Left ventricle myocardium superior (tissue), 1 donor: Measurements from ENCODE around the gene NPAS2. TPM values are rescaled to one million over a fixed set of nuclear protein-coding genes. Genes with fewer than 3 reads are reported as not detected.

Experiments used
- ATAC-seq: fragments of 200-7000 bp; cut with Tn5 transposase; one replicate; pipeline ENCODE4 v1.9.1; 2020; ENCODE audit warnings: mild to moderate bottlenecking, moderate library complexity
- DNase-seq: peaks from one replicate; pipeline ENCODE4 v3.0.0-alpha.2; 2020
- intact Hi-C: fragments of 100-400 bp; cut with micrococcal nuclease; formaldehyde crosslinking; loops from one replicate; pipeline ENCODE4 v1.11.0; 2022
- long read RNA-seq: library from polyadenylated mRNA; unstranded; transcript quantifications from one replicate; pipeline ENCODE4 v2.0.0, GENCODE V29; 2021
- total RNA-seq: library from RNA; stranded (reverse); fragmentation: NEBNext Ultra II Directional; extraction: Animal tissue kit (Norgen Biotek cat#: 25700); gene quantifications from one replicate; pipeline ENCODE4 v1.2.1, GENCODE V29; 2021
- donor health status: DM: no; HTN: yes; CAD: no; lungs with severe emphysema.

Gene NPAS2
- 40.9 TPM for total RNA-seq
- long read RNA-seq, partial matches to known transcripts, result 16 of 21 reads
- long read RNA-seq, other reads (novel, unspliced or antisense), result 5 of 21 reads

GRCh38 chr2:100819370-100820272 lies at the start of gene NPAS2:
Gene NPAS2, plus strand, starts transcription at chr2:100820139. Its CDS starts 84,616 bp downstream, at chr2:100904755.
- DNase-seq, result peak; percentile 77
- ATAC-seq, result peak; percentile 60
- intact Hi-C loops, result loop anchor here (5.0 to 10.0 kb wide), 2 partner anchors 87 to 165 kb away; no protein-coding TSS in a partner anchor

- intact Hi-C loops, result no loop called here
- no peak for ATAC-seq
- no peak for DNase-seq
Observed at GRCh38 chr2:100771125-100771524, 48.8 kb upstream of the NPAS2 start.

DNA sequence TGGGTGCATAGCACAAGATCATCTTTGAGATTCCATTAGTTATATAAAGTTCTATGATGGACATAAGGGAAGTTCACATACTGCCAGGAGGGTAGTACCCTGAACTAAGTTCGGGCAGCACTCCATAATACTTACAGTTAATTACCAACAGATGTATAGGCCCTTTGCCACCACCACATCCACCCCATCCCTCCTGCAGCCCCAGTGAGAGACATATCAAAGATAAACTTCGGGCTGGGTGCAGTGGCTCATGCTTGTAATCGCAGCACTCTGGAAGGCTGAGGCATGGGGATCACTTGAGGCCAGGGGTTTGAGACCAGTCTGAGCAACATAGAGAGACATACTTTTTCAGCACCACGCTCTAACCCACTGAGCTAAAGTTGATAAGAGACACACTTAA lies 46.4 kb upstream of the NPAS2 start:
- intact Hi-C loops, result no loop called here

DNA sequence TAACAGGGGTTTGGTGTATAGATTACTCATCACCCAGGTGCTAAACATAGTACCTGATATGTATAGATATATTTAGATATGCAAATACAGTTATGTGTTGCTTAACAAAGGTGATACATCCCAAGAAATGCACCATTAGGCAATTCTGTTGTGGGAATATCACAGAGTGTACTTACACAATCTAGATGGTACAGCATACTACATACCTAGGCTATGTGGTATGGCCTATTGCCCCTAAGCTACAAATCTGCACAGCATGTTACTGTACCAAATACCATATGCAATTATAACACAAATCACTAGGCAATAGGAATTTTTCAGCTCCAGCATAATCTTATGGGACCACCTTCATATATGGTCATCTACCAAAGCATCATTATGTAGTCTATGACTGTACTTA lies 43.5 kb upstream of the NPAS2 start:
- ATAC-seq (no peak), DNase-seq (no peak)
- intact Hi-C loops, result no loop called here

More for the DNA sequence above, 46.4 kb upstream of the NPAS2 start:
- DNase-seq (no peak), ATAC-seq (no peak)

- no peak for DNase-seq
- no peak for ATAC-seq
- intact Hi-C loops, result no loop called here
Observed at GRCh38 chr2:100778637-100779450, 41.1 kb upstream of the NPAS2 start.

- no peak for DNase-seq
- intact Hi-C loops, result no loop called here
Observed at GRCh38 chr2:100779908-100780202, 40.1 kb upstream of the NPAS2 start.

DNA sequence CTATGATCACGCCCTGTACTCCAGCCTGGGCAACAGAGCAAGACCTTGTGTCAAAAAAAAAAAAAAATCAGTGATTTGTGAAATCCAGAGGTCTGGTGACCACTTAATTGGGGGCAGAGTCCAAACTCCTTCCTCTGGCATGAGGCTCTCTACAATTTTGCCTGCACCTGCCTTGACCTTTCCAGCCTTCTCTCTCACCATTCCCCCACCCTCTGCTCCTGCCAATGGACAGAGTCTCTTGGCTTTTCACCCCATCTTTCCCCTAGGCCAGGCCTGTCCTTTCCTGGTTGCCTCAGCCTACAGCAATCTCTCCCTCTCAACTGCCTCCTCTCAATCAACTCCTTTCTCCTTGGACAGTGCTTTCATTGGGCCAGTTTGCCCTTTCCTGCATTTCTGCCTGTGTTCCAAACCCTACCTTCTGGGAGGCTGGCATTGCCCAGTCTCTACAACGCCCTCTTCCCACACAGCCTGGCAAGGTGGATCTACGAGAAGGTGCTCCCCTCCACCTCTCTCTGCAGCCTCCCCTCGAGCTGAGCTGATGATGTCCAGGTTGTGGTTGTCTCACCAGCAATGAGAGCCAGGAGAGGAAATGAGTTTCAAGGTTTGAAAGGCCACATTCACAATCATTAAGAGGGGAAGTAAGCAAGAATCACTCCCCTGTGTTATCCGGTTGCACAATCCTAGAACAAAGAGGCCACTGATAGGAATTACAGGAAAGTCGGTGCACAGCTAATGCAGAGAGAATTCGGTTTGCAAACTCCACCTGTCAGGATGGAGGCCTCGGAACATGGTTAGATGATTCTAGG lies 39.5 kb upstream of the NPAS2 start:
- DNase-seq (no peak), ATAC-seq (peak; percentile 70)
- intact Hi-C loops, result no loop called here

More at GRCh38 chr2:100779908-100780202, 40.1 kb upstream of the NPAS2 start:
- no peak for ATAC-seq

DNA sequence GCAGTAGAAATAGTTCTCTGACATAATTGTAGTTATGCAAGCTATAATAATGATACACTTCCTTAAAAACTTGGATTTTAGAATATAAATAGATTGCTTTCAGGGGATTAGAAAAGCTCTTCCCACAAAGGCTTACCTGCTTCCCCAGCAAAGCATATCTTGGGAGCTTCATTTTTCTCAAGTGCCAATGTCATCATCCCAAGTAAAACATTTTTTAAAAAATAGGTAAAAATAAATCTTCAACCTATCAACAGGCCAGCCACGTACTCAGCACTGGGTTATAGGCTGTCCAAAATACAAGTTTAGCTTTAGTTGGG lies 39.0 kb upstream of the NPAS2 start:
- DNase-seq, result no peak
- ATAC-seq, result no peak
- intact Hi-C loops, result no loop called here

DNA sequence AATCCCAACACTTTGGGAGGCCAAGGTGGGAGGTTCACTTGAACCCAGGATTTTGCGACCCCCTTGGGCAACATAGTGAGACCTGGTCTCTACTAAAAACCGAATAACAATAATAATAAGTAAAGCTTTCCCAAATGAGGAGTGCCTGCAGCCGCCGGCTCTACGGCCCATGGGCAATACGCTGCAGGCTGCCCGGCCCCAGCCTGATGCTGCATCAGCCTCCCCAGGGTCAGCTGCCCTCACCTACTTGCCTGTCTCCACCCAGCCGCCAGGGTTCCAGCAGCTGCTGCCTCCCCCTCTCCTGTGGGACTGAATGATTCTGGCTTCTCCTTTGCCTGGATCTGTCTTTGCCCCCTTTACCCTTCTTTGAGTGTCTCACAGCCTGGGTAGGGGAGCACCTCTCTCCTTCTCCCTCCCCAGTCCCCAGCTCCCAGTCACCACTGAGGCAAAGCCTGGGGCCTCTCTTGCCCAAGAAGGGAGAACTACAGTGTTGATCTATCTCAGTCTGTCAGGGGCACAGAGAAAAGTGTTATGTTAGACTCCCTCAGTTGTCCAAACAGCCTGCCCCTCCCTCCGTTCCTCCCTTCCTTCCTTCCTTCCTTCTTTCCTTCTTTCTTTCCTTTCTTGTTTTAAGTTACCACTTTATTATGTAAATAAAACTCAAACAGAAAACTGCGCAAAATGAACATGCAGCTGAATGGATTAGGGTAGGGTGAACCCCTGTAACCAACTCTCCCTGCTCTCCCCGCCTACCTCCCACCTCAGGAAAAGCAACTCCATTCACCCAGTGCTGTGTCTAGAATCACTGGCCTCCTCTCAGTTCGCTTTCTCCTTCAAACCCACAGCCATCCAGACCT lies 38.2 kb upstream of the NPAS2 start:
- DNase-seq, result no peak
- no peak for ATAC-seq
- intact Hi-C loops, result no loop called here

- intact Hi-C loops, result no loop called here
- ATAC-seq (no peak), DNase-seq (no peak)
Observed at GRCh38 chr2:100782380-100782878, 37.5 kb upstream of the NPAS2 start.

GRCh38 chr2:100783987-100784386 lies 36.0 kb upstream of the NPAS2 start:
- intact Hi-C loops, result no loop called here
- ATAC-seq (no peak), DNase-seq (no peak)

- DNase-seq, result no peak
- intact Hi-C loops, result no loop called here
- no peak for ATAC-seq
Observed at GRCh38 chr2:100784681-100785080, 35.3 kb upstream of the NPAS2 start.

DNA sequence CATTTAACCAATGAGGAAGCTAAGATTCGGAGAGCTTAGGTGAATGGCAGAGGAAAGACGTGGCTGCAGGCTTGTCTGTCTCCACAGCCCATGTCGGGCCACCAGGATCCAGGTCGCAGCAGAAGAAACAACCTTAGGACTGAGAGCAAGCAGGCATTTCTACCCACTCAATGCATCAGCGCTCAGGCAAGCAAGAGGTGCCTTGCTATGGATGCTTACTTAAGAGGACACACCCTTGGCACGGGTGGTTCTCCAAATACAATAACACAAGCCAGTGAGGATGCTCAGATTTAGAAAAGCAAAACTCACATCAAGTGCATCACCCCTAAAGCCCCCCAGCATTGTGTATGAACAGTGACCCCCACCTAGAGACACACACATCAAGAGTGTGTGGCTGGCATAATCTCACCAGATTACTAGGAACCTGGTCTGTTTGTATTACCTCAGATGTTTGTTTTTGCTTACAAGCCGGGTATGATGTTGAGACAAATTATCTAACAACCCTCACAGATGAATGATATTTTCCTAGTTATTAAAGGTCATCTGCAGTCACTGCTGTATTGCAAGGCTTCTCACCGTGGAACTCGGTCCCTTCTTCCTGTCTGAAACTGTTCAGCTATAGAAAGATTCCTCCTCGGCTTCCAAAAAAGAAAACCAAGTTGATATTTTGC lies 34.2 kb upstream of the NPAS2 start:
- no peak for DNase-seq
- peak; percentile 25 for ATAC-seq
- intact Hi-C loops, result no loop called here

GRCh38 chr2:100786297-100786658 lies 33.7 kb upstream of the NPAS2 start:
- intact Hi-C loops, result no loop called here
- ATAC-seq (peak; percentile 92), DNase-seq (peak; percentile 58)

GRCh38 chr2:100786985-100787384 lies 33.0 kb upstream of the NPAS2 start:
- ATAC-seq, result peak; percentile 66
- intact Hi-C loops, result no loop called here
- no peak for DNase-seq

DNA sequence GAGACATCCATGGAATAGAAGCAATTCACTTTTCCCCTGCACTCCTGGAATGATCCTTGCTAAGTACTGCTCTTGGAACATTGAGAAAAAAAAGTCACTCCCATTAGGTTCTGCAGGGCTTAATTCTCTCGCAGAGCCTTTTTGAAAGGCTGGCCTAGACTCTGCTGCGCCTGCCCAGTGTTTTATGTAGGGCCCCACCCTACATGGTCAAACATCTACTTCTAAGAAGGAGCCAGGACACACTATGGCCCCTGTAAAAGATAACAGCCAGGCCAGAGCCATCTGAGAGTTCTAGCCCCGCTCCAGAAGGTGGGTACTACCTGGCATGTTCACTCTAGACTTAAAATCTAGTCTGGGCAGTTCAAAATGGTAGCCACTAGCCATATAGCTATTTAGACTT lies 30.6 kb upstream of the NPAS2 start:
- intact Hi-C loops, result no loop called here
- ATAC-seq (no peak), DNase-seq (no peak)

GRCh38 chr2:100791294-100791935 lies 28.5 kb upstream of the NPAS2 start:
- ATAC-seq, result no peak
- no peak for DNase-seq
- intact Hi-C loops, result no loop called here

- ATAC-seq (no peak), DNase-seq (no peak)
- intact Hi-C loops, result no loop called here
Observed at GRCh38 chr2:100791936-100792308, 28.0 kb upstream of the NPAS2 start.
